HL-60 (cell line): Measurements from ENCODE around the gene BRD4.
"Not testable (repeated sequence)": the region's sequence is repeated elsewhere in the genome, so short reads cannot be mapped to it uniquely, and the experiment has no call there.

ENCODE experiments used
- DNase-seq, 2 experiments: peaks; one replicate each; pipeline ENCODE4 v3.0.0-alpha.2; 2010 to 2020; ENCODE audit warnings: low read depth in 1 of 2, low spot score in 1 of 2
- H3K27ac ChIP-seq: fragments of 250-450 bp; sonication (Bioruptor Pico); replicated peaks from 2 replicates; pipeline ENCODE4 v1.5.1; 2020; ENCODE audit warnings: mild to moderate bottlenecking, moderate library complexity
- H3K27me3 ChIP-seq: fragments of 250-450 bp; sonication (Bioruptor Pico); 2 replicates; pipeline ENCODE4 v1.5.1; 2021; ENCODE audit warnings: mild to moderate bottlenecking, moderate library complexity; ENCODE audit not compliant: insufficient read depth, poor library complexity, severe bottlenecking
- H3K4me3 ChIP-seq: replicated peaks from 2 replicates; pipeline ENCODE4 v1.5.1; 2011; ENCODE audit warnings: mild to moderate bottlenecking, control low read depth, low read length; ENCODE audit not compliant: insufficient read depth
- CTCF ChIP-seq: IDR thresholded peaks from one replicate; pipeline ENCODE4 v1.5.1; 2011; ENCODE audit warnings: low read length, control low read depth, inconsistent platforms; ENCODE audit not compliant: insufficient read depth
- GABPA ChIP-seq: IDR thresholded peaks from 2 replicates; pipeline ENCODE4 v1.6.1; 2012; ENCODE audit warnings: low read depth
- POLR2AphosphoS5 ChIP-seq: IDR thresholded peaks from 2 replicates; pipeline ENCODE4 v1.6.1; 2012; ENCODE audit warnings: low read depth
- SPI1 ChIP-seq: IDR thresholded peaks from 2 replicates; pipeline ENCODE4 v1.6.1; 2012; ENCODE audit warnings: low read depth, mild to moderate bottlenecking, borderline replicate concordance
- TF ChIP-seq, protein P1 (sequence below): IDR thresholded peaks from 2 replicates; pipeline ENCODE4 v1.6.1; 2012; ENCODE audit warnings: low read depth; ENCODE audit not compliant: insufficient replicate concordance

BRD4 gene

DNA sequence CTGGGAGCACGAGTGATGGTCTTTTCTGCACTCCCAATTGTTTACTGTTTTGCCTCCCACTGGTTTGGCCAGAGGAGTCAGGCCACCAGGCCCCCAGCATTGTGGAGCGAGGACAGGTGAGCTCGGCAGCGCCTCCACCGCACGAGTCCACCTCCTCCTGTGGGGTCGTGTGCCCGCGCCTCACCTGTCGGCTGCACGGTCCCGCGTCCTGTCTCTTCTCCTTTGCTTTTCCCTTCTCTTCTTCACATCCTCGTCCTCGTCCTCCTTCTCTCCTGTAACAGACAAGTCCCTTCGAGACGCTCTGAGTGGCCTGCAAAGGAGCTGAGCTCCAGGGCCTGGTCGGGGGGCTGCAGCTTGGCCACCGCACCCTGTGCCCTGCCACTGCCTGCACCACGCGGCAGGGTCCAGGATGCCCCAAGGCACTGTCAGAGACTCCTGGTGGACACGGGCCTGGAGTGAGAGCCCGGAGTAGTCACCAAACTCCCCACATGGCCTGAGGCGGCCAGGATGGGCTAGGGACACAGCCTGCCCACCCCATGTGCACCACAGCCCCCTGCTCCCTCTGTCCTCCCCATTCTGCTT, 35.8 kb upstream of the BRD4 start:
- Histone ChIP-seq H3K4me3 (no peak overlapping the region), H3K27me3 (no peaks in the 10 kb centered on the region), H3K27ac (no peak overlapping the region)
- no peak for TF ChIP-seq GABPA
- TF ChIP-seq SPI1: no peak
- TF ChIP-seq, protein P1, sequence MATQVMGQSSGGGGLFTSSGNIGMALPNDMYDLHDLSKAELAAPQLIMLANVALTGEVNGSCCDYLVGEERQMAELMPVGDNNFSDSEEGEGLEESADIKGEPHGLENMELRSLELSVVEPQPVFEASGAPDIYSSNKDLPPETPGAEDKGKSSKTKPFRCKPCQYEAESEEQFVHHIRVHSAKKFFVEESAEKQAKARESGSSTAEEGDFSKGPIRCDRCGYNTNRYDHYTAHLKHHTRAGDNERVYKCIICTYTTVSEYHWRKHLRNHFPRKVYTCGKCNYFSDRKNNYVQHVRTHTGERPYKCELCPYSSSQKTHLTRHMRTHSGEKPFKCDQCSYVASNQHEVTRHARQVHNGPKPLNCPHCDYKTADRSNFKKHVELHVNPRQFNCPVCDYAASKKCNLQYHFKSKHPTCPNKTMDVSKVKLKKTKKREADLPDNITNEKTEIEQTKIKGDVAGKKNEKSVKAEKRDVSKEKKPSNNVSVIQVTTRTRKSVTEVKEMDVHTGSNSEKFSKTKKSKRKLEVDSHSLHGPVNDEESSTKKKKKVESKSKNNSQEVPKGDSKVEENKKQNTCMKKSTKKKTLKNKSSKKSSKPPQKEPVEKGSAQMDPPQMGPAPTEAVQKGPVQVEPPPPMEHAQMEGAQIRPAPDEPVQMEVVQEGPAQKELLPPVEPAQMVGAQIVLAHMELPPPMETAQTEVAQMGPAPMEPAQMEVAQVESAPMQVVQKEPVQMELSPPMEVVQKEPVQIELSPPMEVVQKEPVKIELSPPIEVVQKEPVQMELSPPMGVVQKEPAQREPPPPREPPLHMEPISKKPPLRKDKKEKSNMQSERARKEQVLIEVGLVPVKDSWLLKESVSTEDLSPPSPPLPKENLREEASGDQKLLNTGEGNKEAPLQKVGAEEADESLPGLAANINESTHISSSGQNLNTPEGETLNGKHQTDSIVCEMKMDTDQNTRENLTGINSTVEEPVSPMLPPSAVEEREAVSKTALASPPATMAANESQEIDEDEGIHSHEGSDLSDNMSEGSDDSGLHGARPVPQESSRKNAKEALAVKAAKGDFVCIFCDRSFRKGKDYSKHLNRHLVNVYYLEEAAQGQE: no peak
- no peak for TF ChIP-seq CTCF
- no peak for TF ChIP-seq POLR2AphosphoS5
- no peak for DNase-seq

DNA sequence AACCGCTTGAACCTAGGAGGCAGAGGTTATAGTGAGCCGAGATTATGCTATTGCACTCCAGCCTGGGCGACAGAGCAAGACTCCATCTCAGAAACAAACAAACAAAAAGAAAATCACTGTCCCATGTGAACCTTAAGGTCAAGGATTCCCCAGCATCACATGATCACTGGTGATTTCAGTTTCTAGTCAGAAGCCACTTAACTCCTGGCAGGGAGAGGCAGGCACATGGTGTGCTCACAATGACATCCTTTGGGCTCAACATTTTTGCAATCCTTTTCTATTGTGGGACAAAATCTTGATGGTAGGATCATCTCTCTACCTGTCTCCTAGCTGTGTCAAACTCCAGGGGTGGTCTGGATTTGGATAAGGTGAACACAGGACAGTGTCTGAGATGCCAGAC, 35.1 kb upstream of the BRD4 start:
- H3K27ac ChIP-seq: no peak overlapping the region
- H3K27me3 ChIP-seq: no peaks in the 10 kb centered on the region
- TF ChIP-seq GABPA: no peak
- TF ChIP-seq CTCF: no peak
- TF ChIP-seq SPI1: no peak
- no peak for TF ChIP-seq POLR2AphosphoS5
- TF ChIP-seq, protein P1: no peak

GRCh38 chr19:15365264-15365663, 32.9 kb upstream of the BRD4 start:
- no peaks in the 10 kb centered on the region for H3K27me3 ChIP-seq
- no peak for TF ChIP-seq GABPA
- no peak for TF ChIP-seq POLR2AphosphoS5
- TF ChIP-seq SPI1: no peak
- no peak for TF ChIP-seq CTCF
- TF ChIP-seq, protein P1: no peak
- no peak overlapping the region for H3K27ac ChIP-seq
- no peak overlapping the region for H3K4me3 ChIP-seq
- DNase-seq: no peak

More for the DNA sequence above, 35.1 kb upstream of the BRD4 start:
- H3K4me3 ChIP-seq: no peak overlapping the region
- no peak for DNase-seq

- DNase-seq, H3K4me3 ChIP-seq, H3K27me3 ChIP-seq, H3K27ac ChIP-seq: not testable (repeated sequence)
Measured at GRCh38 chr19:15363791-15364190, 31.5 kb upstream of the BRD4 start.

GRCh38 chr19:15363048-15363447, 30.7 kb upstream of the BRD4 start:
- H3K4me3 ChIP-seq, DNase-seq, H3K27ac ChIP-seq, H3K27me3 ChIP-seq: not testable (repeated sequence)

DNA sequence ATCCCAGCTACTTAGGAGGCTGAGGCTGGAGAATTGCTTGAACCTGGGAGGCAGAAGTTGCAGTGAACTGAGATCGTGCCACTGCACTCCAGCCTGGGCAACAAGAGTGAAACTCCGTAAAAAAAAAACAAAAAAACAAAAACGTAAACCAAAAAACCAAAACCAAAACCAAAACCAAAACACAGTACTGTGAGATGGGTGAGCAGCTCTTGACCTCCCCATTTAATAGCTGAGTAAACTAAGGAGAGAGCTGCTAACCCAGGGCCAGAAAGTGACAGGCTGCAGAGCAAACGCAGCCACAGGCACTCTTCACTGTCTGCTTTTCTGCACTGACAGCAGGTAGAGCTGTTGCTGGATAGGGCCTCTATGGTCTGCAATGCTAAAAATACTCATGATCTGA, 27.7 kb upstream of the BRD4 start:
- not testable (repeated sequence) for DNase-seq, H3K27me3 ChIP-seq, H3K4me3 ChIP-seq, H3K27ac ChIP-seq
